Heart right ventricle (tissue), 16 donors: ENCODE results near the gene ELMO1. TPM values are rescaled to one million over a fixed set of nuclear protein-coding genes. Genes with fewer than 3 reads are reported as not detected.

Experiments used
- ATAC-seq, 8 donors: fragments of 200-7000 bp; cut with Tn5 transposase; one replicate each; pipeline ENCODE4 v1.9.1; 2020; ENCODE audit warnings: mild to moderate bottlenecking in 8 of 8, moderate library complexity in 8 of 8, moderate number of reproducible peaks in 1 of 8
- DNase-seq, 2 donors: peaks; one replicate each; pipeline ENCODE4 v3.0.0-alpha.2; 2020
- H3K27ac ChIP-seq, 10 donors: fragments of 200-600 bp; sonication (generic) in 2 of 10; one replicate each; pipeline versions ENCODE4 v1.5.0 to v1.8.0; 2020 to 2022; ENCODE audit warnings: mild to moderate bottlenecking in 3 of 10
- H3K27me3 ChIP-seq, 7 donors: fragments of 200-600 bp; one replicate each; pipeline ENCODE4 v1.8.0; 2021 to 2022; ENCODE audit warnings: mild to moderate bottlenecking in 2 of 7
- H3K36me3 ChIP-seq, 9 donors: fragments of 200-600 bp; sonication (generic) in 1 of 9; one replicate each; pipeline versions ENCODE4 v1.5.0 to v1.8.0; 2020 to 2022; ENCODE audit warnings: mild to moderate bottlenecking in 2 of 9
- H3K4me1 ChIP-seq, 9 donors: fragments of 200-600 bp; sonication (generic) in 1 of 9; one replicate each; pipeline versions ENCODE4 v1.5.0 to v1.8.0; 2020 to 2022; ENCODE audit warnings: mild to moderate bottlenecking in 4 of 9
- H3K4me3 ChIP-seq, 10 donors: fragments of 200-600 bp; sonication (generic) in 2 of 10; one replicate each; pipeline versions ENCODE4 v1.5.0 to v1.8.0; 2020 to 2022; ENCODE audit warnings: mild to moderate bottlenecking in 7 of 10, moderate library complexity in 2 of 10
- H3K9me3 ChIP-seq, 11 donors: fragments of 200-600 bp in 10 of 11; sonication (generic) in 2 of 11; one replicate each; pipeline versions ENCODE4 v1.5.0 to v1.8.0; 2013 to 2022; ENCODE audit warnings: mild to moderate bottlenecking in 2 of 11, control low read depth in 1 of 11, moderate library complexity in 1 of 11
- CTCF ChIP-seq, 9 donors: fragments of 200-600 bp; sonication (generic) in 2 of 9; IDR thresholded peaks; one replicate each; pipeline versions ENCODE4 v1.5.0 to v1.8.0; 2021 to 2022; ENCODE audit warnings: antibody characterized with exemption in 9 of 9, mild to moderate bottlenecking in 5 of 9, moderate library complexity in 1 of 9
- WGBS, 2 donors: extraction: QIAGEN DNeasy Blood & Tissue Kit; methylation state at CpG; one replicate each; pipeline ENCODE4 v1.1.7; 2013; ENCODE audit warnings: inconsistent platforms in 1 of 2; 5-methylcytosine and 5-hydroxymethylcytosine counted together
- intact Hi-C, 10 donors: fragments of 100-400 bp; cut with DNase I; formaldehyde crosslinking; loops; one replicate each; pipeline versions ENCODE4 v1.11.1 to v1.14.2; 2022
- polyA plus RNA-seq, 2 donors: library from polyadenylated mRNA; stranded (reverse); fragments of 200-250 nt; gene quantifications; one replicate each; pipeline ENCODE4 v1.2.3, GENCODE V29; 2013
- total RNA-seq, 10 donors: library from RNA; stranded (reverse); fragmentation: NEBNext Ultra II Directional in 3 of 10; extraction: Animal tissue kit (Norgen Biotek cat#: 25700) in 3 of 10; gene quantifications; one replicate each; pipeline versions ENCODE4 v1.2.1 to v1.2.4, GENCODE V29; 2021 to 2023
- donor health status: Arrhythmogenic right ventricular cardiomyopathy.
- donor health status: ischemic (EF 13 %, LVEDD 7.1; RV severe dilation, severe dysfunction).
- donor health status: healthy with polysubstance abuse.
- donor health status: DM: no; HTN: yes; CAD: no.
- donor health status: DM: no; HTN: no; CAD: no.
- donor health status: ischemic (EF 25% LVEDD 6.9; RV normal size, moderate dysfunction).
- donor health status: ischemic (EF 25% LVEDD 5.7; RV mildly dilated, moderate dysfunction).
- donor health status: healthy.
- donor health status: DM: yes; HTN: yes; CAD: no.
- donor health status: Ischemic cardiomyopathy.
- donor health status: ischemic (EF 35%, LVEDD 5.7; RV mildly dilated, moderate dysfunction).
- donor health status: nonischemic (EF 11% LVEDD 7.7; RV severe dilation, severe dysfunction).
- donor health status: DM: yes; HTN: yes; CAD: no.
- donor health status: PGD.
- donor health status: ischemic (EF 29% LVEDD 5.4; RV normal size, mild dysfunction).
- donor health status: nonischemic (EF 23%, LVEDD 6.1; RV moderate dilation, normal function).

Gene ELMO1
- total and polyA plus RNA-seq, 12 donors: 8.5 to 18.0 (median 13.9) TPM

- Histone ChIP-seq H3K27me3 (no peaks in the 10 kb centered on the region), H3K4me3 (no peak overlapping the region), H3K9me3 (no peaks in the 10 kb centered on the region), H3K36me3 (peaks cover 0 to 54% (median 6%) of the 10 kb centered on the region in 9 donors), H3K27ac (no peak overlapping the region), H3K4me1 (no peaks in the 10 kb centered on the region)
- ATAC-seq (no peak), DNase-seq (no peak)
- WGBS, 2 donors: 88 to 92% methylated on average over 9 of the region's 9 CpGs
- intact Hi-C loops: no loop called here
- TF ChIP-seq CTCF (IDR thresholded peaks at IDR 0.05): no peak
These were observed 561.4 kb downstream of the ELMO1 start for GRCh38 chr7:36887233-36887632.

GRCh38 chr7:36884910-36885309, 563.8 kb downstream of the ELMO1 start:
- intact Hi-C loops: no loop called here
- TF ChIP-seq CTCF (IDR thresholded peaks at IDR 0.05): no peak
- 79 to 82% methylated on average over 5 of the region's 5 CpGs for WGBS, 2 donors
- Histone ChIP-seq H3K27me3 (no peaks in the 10 kb centered on the region), H3K27ac (no peak overlapping the region), H3K9me3 (no peaks in the 10 kb centered on the region), H3K36me3 (peaks cover 0 to 58% (median 6%) of the 10 kb centered on the region in 9 donors), H3K4me3 (no peak overlapping the region), H3K4me1 (no peaks in the 10 kb centered on the region)
- ATAC-seq (no peak), DNase-seq (no peak)

- no peak for TF ChIP-seq CTCF (IDR thresholded peaks at IDR 0.05)
- H3K4me1 ChIP-seq: no peaks in the 10 kb centered on the region
- H3K27ac ChIP-seq: no peak overlapping the region
- no peak for DNase-seq
- intact Hi-C loops: no loop called here
- no peak for ATAC-seq
- 76 to 91% methylated on average over 5 of the region's 5 CpGs for WGBS, 2 donors
- H3K4me3 ChIP-seq: no peak overlapping the region
- H3K36me3 ChIP-seq: peaks cover 0 to 61% (median 6%) of the 10 kb centered on the region in 9 donors
- no peaks in the 10 kb centered on the region for H3K27me3 ChIP-seq
- no peaks in the 10 kb centered on the region for H3K9me3 ChIP-seq
These were observed 564.3 kb downstream of the ELMO1 start for GRCh38 chr7:36884351-36884750.

- Histone ChIP-seq H3K4me3 (no peak overlapping the region), H3K27ac (no peak overlapping the region), H3K36me3 (peaks cover 0 to 73% (median 11%) of the 10 kb centered on the region in 9 donors), H3K27me3 (no peaks in the 10 kb centered on the region), H3K9me3 (no peaks in the 10 kb centered on the region), H3K4me1 (no peaks in the 10 kb centered on the region)
- ATAC-seq: no peak
- 71 to 73% methylated on average over 11 of the region's 11 CpGs for WGBS, 2 donors
- TF ChIP-seq CTCF (IDR thresholded peaks at IDR 0.05): no peak
- no peak for DNase-seq
- intact Hi-C loops: no loop called here
These were observed 567.3 kb downstream of the ELMO1 start for GRCh38 chr7:36881233-36881874.
